ENCODE results near the gene RBM47.
"Not testable (repeated sequence)": the region's sequence is repeated elsewhere in the genome, so short reads cannot be mapped to it uniquely, and the experiment has no call there.

The RBM47 gene

DNA sequence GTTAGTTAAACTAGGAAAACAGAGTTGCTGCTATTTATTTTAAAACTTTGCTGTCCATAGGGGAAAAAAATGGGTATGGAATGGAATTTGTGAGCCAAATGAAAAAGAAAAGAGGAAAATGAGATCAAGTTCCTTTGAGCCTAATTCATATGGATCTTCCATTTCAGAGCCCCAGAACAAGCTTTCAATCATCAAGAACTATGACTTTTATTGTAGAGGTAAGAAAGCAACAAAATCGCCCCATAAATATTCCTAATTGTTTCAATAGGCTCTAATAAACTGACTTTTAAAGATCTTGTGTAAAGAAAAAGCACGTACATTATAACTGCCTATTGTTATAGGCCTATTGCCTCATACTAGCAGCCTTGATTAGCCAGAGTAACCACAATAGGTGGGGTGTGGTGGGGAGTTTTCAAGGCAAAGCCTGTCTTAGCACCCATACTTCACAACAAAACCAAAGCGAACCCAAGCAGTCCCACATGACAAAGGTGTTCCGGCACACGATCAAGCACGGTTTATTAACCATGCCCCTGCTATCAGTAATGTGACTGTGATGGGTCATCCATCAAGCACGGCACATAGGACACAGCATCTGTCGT, 44.4 kb downstream of the RBM47 start:
- no peak for DNase-seq

DNA sequence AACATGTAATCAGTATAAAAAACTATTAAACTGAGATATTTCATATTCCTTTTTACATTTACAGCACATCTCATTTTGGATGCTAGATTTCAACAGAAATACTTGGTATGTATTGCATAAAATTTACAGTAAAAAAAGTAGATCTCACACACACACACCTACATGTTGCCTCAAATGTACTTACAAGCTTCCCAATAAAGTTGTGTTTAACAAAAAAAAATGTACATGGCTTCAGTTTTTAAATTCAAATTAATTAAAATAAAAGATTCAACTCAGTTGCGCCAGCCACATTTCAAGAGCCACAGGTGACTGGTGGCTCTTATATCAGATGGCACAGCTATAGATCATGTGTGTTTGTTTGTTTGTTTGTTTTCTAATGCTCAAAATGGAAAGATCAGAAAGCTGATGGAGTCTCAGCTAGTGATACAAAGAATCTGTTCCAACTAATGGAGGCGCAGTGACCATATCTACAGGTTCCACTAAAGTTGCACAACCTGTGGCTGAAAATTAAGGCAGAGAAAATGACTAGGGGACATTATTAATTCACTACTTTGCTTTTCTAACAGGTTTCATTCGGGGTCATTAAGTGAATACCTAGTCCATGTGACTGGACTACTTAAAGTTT, 45.0 kb downstream of the RBM47 start:
- no peak for DNase-seq

DNA sequence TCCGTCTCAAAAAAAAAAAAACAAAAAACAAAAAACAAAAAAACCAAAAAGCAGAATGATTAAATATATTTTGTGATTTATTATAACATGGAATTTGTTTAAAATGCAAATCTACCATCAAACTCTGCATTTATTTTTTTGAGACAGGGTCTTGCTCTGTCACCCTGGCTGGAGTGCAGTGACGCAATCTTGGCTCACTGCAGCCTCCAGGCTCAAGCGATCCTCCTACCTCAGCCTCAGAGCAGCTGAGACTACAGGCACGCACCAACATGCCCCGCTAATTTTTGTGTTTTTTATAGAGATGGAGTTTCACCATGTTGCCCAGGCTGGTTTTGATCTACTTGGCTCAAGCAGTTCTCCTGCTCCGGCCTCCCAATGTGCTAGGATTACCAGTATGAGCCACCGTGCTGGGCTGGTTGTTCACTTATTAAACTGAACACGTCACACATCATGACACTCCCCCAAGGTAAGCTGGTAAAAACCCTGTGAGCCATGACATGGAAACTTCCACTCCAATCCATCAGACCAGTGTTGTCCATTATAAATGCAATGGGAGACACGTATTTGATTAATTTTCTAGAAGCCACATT, 45.7 kb downstream of the RBM47 start:
- no peak for DNase-seq

DNA sequence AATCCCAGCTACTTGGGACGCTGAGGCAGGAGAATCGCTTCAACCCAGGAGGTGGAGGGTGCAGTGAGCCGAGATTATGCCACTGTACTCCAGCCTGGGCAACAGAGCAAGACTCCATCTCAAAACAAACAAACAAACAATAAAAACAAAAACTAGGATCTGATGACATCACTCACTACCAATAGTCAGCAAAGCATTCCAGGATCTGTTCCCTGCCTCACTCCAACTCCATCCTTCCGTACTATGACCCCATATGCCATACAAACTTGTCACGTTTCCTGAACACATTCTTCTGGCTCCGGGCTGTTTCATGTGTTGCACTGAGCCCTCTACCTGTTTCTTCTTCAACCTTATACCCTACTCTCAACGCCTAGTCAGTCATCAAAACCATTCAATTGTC, 47.3 kb downstream of the RBM47 start:
- DNase-seq = no peak

DNA sequence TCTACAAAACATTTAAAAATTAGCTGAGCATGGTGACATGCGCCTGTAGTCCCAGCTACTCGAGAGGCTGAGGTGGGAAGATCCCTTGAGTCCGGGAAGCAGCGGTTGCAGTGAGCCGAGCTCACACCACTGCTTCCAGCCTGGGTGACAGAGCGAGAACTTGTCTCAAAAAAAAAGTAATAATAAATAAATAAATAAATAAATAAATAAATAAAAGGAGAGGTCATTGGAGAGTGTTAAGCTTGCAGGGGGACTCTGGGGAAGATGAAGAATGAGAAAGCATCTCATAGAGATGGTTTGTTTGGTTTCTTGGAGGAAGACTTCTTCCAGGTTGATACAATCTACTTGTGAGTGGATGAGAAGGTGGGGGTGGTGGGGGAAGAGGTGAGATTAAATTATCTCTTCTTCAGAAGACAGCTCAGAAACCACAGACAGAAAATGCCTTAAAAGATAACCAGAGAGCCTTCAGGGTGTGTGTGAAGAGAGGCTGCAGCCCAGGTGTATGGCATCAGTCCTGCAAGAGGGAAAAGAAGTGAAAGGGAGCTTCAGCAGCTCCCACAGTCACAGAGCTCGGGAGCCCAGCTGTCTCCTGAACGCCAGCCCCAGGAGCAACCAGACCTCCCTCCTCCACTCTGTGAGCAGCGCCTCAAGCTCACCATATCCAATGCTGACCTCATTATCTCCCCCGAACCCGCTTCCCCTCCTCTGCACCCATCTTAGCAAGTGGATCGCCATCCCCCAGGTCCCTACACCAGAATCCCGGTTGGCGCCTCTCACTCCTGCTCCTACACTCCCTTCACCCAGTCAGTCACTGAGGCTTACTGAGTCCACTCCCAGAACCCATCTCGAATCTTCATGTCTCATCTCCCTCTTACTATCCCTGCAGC, 48.2 kb downstream of the RBM47 start:
- DNase-seq = no peak

DNA sequence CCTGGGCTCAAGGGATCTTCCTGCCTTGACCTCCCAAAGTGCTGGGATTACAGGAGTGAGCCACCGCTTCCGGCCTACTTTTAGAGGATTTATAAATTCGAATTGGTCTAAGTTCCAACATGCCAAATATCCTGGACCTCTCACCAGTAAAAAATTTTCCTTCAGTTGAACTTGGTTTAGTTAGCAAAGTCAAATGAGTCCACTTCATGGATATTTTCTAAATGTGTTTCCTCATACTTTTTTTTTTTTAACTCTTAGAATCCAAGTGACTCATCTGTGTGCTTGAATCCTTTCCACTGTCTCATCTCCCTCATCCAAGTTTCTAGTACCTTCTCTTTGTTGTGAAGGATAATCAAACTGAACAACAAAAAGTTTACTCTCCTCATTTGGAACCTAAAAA, 49.7 kb downstream of the RBM47 start:
- no peak for DNase-seq

DNA sequence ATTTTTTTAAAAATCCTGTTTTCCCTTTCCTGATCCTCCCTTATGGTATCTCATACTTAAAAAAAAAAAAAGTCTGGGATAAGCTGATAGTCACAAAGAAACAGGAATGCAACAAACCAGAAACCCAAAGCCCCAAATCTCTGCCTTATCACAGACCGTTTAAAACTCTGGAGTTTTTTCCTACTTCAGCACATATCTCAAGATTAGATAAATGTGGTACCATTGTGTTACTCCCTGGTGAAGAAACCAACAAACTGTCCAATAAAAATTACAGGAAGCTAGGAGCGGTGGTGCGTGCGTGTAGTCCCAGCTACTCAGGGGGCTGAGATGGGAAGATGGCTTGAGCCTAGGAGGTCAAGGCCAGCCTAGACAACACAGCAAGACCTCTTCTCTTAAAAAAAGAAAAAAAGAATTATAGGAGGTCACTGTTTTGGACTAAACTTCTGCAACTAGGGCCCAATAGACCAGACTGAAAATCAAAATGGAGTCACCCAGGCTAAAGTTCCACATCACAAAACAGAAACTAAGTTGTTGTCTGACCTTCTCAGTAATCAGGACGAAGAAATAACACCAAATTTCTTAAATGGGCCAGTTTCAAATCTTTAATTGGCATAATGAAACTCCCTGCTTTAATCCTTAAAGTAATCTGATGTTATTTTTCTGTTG, 51.9 kb downstream of the RBM47 start:
- DNase-seq = no peak

DNA sequence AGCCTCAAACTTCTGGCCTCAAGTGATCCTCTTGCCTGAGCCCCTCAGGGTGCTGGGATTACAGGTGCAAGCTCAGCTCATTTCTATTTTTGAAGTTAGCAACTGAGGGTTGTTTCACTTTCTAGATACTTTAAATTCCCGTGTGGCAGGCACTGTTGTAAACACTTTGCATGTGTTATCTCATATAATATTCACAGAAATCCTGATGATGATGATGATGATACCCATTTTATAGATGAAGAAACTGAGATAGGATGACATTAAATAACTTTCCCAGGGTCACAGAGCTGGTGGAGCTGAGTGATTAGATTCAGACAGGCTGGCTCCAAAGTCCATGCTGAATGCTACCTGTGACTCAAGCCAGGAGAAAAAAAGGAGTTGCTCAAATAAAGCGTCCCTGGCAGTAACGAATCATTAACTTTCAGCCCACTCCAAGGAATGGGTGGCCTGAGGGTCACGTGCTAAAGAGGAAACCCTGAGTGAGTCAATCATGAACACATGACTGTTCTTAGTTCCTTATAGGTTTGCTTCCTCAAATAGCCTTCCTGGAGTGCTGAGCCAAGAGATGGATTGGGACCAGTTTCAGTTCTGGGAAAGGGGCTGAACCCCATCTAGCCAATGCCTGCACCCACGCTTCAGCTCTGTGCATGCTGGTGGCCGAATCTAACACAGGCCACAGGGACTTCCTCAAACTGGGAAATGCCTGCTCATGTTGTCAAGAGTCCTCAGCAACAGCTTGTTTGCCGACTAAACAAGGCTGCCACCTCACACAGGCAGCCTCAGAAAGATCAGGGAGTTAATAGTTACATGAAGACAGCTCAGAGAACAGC, 52.8 kb downstream of the RBM47 start:
- DNase-seq = no peak

DNA sequence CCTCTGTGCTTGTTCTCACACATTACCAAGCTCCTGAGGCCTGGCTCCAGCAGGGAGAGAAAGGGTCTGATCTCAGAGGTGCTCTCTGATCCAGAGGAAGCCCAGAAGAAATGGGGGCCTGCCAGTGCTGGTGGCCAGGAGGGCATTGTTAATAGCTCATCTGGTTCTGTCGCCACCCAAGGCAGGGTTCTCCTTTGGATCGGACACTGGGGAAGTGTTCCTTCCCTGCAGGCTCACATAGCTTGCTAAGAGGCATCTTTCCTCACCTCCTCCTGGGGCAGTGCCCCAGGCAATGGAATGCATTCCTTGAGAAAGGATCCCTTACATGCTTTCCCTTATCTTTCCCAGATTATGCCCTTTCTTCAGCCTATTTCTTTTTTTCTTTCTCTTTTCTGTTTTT, 53.8 kb downstream of the RBM47 start:
- DNase-seq = no peak

DNA sequence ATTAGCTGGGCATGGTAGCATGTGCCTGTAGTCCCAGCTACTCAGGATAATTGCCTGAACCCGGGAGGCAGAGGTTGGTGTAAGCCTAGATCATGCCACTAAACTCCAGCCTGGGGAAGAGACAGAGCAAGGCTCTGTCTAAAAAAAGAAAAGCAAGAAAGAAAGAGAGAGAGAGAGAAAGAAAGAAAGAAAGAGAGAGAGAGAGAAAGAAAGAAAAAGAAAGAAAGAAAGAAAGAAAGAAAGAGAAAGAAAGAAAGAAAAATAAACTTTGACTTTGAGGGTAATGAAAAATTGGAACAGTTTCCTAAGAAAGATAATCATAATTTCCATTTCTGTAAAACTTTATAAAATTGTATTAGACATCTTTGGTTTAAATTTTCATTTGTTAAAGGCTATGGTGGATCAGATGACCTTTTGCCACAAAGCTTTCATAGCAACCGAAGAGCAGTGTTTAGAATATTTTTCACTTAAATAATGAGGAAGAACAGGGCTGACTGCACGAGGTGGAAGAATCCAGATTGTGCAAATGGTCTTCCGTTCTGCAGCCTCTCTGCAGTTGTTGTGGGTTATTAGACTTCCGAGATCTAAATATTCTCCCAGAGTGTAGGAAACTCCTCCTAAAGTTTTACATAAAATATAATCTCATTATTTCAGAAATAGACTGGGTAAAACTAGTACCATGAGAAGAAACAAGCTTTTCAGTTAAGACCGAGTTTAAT, 55.9 kb downstream of the RBM47 start:
- DNase-seq = no peak

DNA sequence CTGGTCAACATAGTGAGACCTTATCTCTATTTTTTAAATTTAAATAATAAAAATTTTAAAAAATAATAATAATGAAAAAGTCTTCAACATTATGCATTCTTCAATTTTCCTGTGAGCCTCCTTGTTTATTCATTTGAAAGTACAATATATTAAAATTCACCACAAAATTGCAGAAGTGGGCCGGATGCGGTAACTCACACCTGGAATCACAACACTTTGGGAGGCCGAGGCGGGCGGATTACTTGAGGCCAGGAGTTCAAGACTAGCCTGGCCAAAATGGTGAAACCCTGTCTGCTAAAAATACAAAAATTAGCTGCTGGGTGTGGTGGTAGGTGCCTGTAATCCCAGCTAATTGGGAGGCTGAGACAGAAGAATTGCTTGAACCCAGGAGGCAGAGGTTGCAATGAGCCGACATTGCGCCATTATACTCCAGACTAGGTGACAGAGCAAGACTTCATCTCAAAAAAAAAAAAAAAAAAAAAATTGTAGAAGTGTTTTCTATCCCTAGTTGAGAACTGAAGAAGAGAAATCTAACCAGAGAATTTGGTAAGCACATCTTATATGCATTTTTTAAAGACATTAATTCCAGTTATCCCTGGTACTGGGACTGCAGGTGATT, 56.9 kb downstream of the RBM47 start:
- no peak for DNase-seq

DNA sequence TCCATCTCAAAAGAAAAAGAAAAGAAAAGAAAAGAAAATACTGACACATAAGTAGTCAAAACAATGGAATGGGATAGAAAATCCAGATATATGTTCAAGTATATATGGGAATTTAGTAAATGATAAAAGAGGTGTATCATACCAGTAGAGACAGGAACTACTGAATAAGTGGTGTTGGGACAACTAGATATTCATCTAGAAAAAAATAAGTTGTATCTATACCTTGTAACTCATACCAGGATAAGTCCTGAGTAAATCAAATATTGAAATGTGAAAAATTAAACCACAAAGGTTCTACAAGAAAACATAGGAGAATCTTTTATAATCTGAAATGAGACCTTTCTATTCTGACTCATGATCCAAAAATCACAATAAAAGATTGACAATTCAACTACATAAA, 58.5 kb downstream of the RBM47 start:
- DNase-seq = no peak

DNA sequence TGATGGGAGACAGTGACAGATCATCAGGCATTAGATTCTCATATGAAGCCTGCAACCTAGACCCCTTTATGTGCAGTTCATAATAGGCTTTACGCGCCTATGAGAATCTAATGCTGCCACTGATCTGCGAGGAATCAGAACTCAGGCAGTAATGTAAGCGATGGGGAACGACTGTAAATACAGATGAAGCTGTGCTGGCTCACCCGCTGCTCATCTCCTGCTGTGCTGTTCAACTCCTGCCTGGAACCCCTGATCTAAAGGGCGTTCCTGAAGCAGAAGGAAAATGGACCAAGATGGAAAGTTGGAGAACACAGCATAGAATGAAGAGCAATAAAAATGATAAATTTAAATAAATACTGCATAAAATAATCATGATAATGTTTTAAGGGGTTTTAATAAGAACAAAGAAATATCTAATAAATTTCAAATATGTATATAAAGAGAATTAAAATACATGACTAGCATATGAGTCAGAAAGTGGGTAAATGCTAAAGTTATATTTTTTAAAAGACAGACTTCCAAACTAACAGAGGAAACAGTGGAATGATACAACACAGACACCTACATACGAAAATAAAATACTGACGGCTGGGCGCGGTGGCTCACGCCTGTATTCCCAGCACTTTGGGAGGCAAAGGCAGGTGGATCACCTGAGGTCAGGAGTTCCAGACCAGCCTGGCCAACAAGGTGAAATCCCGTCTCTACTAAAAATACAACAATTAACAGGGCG, 59.2 kb downstream of the RBM47 start:
- no peak for DNase-seq

DNA sequence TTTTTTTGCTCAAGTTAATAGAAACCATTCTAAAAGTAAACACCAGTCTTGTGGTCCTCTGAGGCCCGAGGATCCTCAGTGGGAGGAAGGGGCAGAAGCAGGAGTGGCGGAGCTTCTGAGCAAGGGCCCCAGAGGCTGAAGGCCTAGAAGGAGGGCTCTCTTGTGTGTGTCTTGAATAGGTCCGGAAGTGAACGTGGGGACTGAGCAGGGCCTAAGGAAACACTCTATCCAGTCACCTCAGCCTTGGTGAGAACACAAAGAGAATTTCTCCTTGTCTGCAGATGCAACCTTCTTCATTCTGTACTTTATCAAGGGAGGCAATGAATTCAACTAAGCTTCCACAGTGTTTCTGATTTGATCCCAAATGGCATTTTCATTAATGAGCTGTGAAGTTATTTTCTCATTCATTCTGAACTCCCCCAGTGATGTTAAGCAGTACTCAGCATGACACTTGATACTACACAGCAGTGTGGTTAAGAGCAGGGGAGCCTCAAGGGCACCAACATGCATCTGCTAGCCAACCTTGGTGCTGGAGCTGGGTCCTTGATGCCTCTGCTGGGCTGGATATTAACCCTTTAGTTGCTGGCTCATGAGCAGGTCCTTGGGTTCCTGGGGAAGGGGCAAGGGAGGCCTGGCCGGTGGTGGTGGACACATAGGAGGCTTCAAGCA, 64.7 kb downstream of the RBM47 start:
- no peak for DNase-seq

DNA sequence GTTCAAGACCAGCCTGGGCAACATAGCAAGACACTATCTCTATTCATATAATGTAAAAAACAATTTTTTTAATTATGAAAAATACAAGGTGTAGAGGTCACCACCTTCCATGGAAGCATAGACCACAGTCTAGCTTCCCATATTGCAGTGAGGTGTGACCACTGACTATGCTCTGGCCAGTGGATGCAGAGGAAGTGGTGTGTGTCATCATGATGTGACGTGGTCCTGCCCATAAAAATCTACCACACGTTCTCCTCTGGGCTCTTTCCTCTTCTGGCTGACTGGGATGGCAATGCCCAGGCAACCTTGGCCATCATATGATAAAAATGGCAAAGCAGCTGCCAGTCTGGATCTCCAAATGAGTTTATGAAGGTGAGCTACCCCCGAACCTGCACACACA, 65.7 kb downstream of the RBM47 start:
- no peak for DNase-seq

DNA sequence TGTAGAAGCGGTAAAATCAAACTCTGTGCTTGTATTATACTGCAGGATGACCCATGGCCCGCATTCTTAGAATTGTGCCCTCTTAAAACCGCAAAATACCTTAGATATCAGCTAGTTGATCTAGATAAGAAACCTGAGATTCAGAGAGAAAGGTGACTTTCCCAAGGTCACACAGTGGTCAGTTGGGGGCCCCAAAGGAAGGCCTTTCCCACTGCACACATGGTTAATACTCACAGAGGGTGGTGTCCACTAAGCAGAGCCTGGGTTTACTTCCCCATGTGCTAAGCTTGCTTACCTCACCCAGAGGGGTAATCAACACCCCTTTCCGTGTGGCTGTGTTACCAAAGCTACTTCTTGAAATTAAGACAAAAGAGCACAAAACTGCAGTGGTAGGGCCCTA, 66.3 kb downstream of the RBM47 start:
- DNase-seq = no peak

DNA sequence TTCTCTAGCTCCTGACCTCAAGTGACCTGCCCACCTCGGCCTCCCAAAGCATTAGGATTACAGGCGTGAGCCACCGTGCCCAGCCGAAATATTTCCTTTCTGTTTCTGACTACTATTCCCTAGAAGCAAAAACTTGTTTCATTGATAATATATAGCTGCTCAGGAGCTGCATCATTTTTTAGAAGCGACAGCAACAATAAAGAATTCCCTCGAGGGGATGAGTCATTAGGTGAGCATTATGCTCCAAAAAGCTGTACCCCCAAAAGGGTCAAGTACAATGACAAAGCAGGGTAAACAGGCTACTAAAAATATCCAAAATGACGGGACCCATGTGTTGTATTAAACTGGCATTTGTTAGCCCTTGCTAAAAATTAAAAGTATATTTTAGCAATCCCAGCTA, 67.0 kb downstream of the RBM47 start:
- no peak for DNase-seq

DNA sequence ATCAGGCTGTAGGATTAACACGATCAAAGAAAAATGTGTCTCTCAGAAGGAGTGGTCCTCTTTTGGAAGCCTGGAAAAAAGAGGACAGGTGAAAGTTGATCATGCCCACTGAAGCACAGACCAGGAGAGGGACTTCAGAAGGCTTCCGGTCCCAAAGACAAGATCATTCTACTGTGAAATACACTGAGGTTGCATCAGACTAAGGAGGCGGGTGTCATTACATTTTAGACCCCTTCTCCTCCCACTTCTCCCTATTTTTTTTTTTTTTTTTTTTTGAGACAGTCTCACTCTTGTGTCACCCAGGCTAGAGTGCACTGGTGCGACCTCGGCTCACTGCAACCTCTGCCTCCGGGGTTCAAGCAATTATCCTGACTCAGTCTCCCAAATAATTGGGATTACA, 67.5 kb downstream of the RBM47 start:
- no peak for DNase-seq

DNA sequence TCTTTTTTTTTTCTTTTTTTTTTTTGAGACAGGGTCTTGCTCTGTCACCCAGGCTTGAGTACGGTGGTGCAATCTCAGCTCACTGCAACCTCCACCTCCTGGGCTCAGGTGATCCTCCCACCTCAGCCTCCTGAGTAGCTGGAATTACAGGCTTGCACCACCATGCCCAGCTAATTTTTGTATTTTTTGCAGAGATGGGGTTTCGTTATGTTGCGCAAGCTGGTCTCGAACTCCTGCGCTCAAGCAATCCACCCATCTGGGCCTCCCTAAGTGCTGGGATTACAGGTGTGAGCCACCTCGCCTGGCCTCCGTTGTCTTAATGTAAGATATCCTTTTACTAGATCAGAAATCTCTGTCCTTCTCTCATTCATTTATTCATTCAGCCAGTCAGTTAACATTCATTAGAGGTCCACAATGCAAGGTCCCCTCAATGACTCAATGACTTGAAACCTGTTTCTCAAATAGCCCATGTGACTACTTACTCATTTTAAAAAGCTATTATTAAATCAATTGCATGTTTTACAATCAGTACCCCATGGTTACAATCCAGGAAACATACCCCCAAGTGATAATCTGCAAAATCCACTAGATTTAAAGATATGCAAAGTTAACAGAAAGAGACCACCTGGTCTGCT, 68.0 kb downstream of the RBM47 start:
- DNase-seq = not testable (repeated sequence)
